ENCODE measurements around the gene MEA1.

- TF ChIP-seq, protein P1, sequence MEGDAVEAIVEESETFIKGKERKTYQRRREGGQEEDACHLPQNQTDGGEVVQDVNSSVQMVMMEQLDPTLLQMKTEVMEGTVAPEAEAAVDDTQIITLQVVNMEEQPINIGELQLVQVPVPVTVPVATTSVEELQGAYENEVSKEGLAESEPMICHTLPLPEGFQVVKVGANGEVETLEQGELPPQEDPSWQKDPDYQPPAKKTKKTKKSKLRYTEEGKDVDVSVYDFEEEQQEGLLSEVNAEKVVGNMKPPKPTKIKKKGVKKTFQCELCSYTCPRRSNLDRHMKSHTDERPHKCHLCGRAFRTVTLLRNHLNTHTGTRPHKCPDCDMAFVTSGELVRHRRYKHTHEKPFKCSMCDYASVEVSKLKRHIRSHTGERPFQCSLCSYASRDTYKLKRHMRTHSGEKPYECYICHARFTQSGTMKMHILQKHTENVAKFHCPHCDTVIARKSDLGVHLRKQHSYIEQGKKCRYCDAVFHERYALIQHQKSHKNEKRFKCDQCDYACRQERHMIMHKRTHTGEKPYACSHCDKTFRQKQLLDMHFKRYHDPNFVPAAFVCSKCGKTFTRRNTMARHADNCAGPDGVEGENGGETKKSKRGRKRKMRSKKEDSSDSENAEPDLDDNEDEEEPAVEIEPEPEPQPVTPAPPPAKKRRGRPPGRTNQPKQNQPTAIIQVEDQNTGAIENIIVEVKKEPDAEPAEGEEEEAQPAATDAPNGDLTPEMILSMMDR (IDR thresholded peaks at IDR 0.05) = no peak
- TF ChIP-seq POLR2A (IDR thresholded peaks at IDR 0.05) = no peak
These were observed 7.9 kb downstream of the MEA1 start for GRCh38 chr6:43005844-43006243.
